Upper lobe of left lung (tissue), 4 donors: Measurements from ENCODE around the gene JMJD4.

Experiments
- CTCF ChIP-seq, 6 experiments: fragments of 450-650 bp in 4 of 6; fragments of 200-600 bp in 2 of 6; sonication (generic) in 2 of 6; IDR thresholded peaks; one replicate each; pipeline ENCODE4 v1.5.1; 2016 to 2019; ENCODE audit warnings: antibody characterized with exemption in 6 of 6
- EP300 ChIP-seq, 4 donors: sonication (generic); formaldehyde crosslinking; IDR thresholded peaks; one replicate each; pipeline ENCODE4 v1.5.1; 2017; ENCODE audit warnings: antibody characterized with exemption in 4 of 4, control low read depth in 2 of 4
- POLR2A ChIP-seq, 4 donors: fragments of 450-650 bp; IDR thresholded peaks; one replicate each; pipeline ENCODE4 v1.5.1; 2016 to 2017; ENCODE audit warnings: antibody characterized with exemption in 4 of 4, mild to moderate bottlenecking in 2 of 4

DNA sequence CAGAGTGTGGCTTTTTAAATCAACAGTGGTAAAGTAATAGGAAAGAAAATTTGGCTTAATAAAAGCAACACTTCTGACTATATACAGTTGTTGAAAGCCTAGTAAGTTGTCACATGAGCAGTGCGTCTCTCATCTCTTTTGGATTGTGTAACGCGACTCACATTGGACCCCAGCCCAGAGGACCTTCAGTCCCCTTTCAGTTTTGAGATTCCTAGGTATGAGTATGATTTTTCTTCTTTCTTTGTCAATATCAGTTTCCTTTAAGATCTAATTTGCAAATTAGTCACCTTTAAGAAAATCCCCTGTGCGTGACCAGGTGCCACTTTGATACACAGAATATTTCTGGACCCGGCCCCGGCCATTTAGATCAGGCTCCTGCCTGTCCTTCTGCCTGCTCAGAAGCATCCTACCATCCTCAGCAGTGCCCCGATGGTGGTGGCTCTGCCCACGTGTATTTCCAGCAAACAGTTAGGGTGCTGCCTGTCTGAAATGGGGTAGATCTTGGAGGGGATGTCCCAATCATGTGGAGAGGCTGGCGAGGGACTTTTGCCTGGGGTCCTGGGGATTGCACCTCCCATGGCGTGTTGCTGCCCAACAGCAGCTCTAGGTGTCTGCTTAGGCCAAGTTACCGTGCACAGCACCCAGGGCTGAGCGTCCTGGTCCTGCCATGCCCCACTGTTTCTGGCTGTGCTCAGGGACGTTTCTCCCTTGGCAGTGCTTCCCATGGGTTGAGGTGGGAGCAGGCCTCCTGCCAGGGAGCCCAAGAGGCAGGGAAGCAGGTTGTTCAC is 21.3 kb upstream of the JMJD4 start:
- no peak for TF ChIP-seq CTCF (IDR thresholded peaks at IDR 0.05)
- no peak for TF ChIP-seq EP300 (IDR thresholded peaks at IDR 0.05)
- no peak for TF ChIP-seq POLR2A (IDR thresholded peaks at IDR 0.05)
